Kidney epithelial cell (primary cell): ENCODE measurements around the gene RAD21L1. TPM values are rescaled to one million over a fixed set of nuclear protein-coding genes. Genes with fewer than 3 reads are reported as not detected.
"Not testable (repeated sequence)": the region's sequence is repeated elsewhere in the genome, so short reads cannot be mapped to it uniquely, and the experiment has no call there.

Experiments used
- DNase-seq: peaks from one replicate; pipeline ENCODE4 v3.0.0-alpha.2; 2010; ENCODE audit warnings: low read depth
- H3K27me3 ChIP-seq: 2 replicates; pipeline ENCODE4 v1.6.0; 2011; ENCODE audit warnings: low read length; ENCODE audit not compliant: control insufficient read depth, insufficient read depth
- H3K36me3 ChIP-seq: 2 replicates; pipeline ENCODE4 v1.5.1; 2011; ENCODE audit warnings: low read length; ENCODE audit not compliant: control insufficient read depth, insufficient read depth
- H3K4me3 ChIP-seq: 2 replicates; pipeline ENCODE4 v1.5.1; 2011; ENCODE audit warnings: low read depth, mild to moderate bottlenecking, control low read depth, low read length
- total RNA-seq: library from RNA; depleted of rRNA; stranded (reverse); fragments of >200 nt; gene quantifications from 2 replicates; pipeline ENCODE4 v1.2.3, GENCODE V29; 2015
- TF ChIP-seq, protein P1 (sequence below): IDR thresholded peaks from 2 replicates; pipeline ENCODE4 v1.5.1; 2011; ENCODE audit warnings: mild to moderate bottlenecking, moderate library complexity, low read length, control low read depth, inconsistent platforms; ENCODE audit not compliant: insufficient read depth, poor library complexity, severe bottlenecking

Gene RAD21L1
- total RNA-seq, 1 donor from 2014 or later = not detected

DNA sequence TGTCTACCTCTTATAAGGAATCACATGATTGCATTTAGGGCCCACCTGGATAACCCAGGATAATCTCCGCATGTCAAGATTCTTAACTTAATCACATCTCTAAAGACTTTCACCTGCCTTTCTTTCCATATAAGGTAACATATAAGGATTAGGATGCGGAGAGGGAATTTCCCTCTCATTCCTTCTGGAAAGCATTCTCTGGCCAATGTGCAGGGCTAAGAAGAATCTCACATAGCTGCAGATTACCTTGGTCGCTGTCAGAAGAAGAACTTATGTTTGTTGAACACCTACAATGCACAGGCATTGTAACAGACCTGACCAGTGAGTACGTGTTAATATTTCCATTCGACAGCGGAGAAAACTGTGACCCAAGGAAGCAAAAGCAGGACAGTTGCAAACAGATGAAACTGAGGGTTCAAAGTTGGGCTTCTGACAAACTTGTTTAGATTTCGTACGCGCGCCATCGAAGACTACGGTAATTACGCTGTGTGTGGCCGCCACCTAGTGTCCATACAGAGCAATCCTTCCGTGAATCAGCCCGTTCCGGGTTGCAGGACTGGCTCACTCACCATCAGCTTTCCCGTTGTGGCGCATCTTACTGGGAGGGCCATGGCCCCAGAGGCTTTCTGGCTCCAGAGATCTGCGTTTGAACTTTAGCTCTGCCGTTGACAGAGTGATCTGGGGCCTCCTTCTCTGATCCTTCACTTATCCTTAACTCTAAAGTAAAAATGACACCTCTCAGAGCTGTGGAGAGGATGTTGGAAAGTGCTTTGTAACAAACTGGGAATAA, 13.0 kb upstream of the RAD21L1 start:
- Histone ChIP-seq H3K36me3 (no peaks in the 10 kb centered on the region), H3K27me3 (peaks cover 13% of the 10 kb centered on the region), H3K4me3 (no peak overlapping the region)
- no peak for DNase-seq
- TF ChIP-seq, protein P1, sequence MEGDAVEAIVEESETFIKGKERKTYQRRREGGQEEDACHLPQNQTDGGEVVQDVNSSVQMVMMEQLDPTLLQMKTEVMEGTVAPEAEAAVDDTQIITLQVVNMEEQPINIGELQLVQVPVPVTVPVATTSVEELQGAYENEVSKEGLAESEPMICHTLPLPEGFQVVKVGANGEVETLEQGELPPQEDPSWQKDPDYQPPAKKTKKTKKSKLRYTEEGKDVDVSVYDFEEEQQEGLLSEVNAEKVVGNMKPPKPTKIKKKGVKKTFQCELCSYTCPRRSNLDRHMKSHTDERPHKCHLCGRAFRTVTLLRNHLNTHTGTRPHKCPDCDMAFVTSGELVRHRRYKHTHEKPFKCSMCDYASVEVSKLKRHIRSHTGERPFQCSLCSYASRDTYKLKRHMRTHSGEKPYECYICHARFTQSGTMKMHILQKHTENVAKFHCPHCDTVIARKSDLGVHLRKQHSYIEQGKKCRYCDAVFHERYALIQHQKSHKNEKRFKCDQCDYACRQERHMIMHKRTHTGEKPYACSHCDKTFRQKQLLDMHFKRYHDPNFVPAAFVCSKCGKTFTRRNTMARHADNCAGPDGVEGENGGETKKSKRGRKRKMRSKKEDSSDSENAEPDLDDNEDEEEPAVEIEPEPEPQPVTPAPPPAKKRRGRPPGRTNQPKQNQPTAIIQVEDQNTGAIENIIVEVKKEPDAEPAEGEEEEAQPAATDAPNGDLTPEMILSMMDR = peak; percentile 86

DNA sequence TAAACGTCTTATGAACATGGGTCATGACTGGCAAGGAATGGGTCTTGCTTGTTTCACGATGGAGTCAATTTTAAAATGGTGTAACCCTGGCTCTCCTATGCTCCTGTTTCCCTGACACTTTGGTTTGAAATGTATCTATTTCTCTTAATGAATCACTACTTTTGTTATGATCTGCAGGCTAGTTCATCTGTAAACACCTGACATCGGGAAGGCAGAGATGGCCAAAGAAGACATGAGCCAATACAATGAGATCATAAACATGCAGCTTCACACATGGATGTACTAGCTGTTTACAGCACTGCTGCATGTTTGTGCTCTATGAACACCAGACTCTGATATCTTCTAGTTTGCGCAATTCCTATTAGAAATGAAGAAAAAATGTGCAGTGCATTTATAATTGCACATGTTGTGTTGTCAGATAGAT, 11.0 kb upstream of the RAD21L1 start:
- no peak for DNase-seq
- Histone ChIP-seq H3K27me3 (peaks cover under 1% of the 10 kb centered on the region), H3K4me3 (no peak overlapping the region), H3K36me3 (no peaks in the 10 kb centered on the region)
- TF ChIP-seq, protein P1 = no peak

DNA sequence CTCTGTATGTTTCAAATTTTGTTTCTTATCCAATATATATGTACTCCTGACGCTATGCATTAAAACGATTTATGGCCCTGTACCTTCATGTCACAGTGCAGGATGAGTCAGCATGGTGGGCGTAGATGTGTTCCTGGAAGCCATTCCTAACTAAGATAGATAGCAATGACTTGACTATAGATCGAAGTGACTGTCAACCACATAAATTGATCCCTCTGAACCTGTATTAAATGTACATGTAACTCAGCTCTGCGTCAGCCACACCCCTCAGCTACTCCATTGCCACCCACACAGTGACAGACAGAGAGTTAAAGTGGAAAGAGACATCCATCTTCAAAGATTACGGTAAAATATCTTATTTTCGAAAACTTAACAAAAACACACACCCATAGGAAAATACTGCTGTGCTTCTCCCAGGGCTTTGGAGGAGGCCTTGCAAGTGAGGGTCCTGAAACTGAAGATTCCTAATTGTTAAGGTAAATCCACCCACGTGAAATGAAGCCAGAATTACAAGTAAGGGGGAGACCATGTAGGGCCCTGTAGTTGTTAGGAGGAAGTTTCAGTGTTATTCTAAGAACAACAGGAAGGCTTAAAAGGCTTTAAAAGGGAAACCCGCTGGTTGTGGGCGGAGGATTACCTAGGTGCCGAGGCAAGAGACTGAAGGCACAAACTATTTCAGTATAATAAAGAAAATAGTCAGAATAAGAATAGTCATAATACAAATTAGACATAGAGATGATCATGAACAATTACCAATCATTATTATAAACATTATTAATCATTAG, 10.3 kb upstream of the RAD21L1 start:
- TF ChIP-seq, protein P1 = no peak
- Histone ChIP-seq H3K4me3 (no peak overlapping the region), H3K36me3 (no peaks in the 10 kb centered on the region), H3K27me3 (no peaks in the 10 kb centered on the region)
- no peak for DNase-seq

DNA sequence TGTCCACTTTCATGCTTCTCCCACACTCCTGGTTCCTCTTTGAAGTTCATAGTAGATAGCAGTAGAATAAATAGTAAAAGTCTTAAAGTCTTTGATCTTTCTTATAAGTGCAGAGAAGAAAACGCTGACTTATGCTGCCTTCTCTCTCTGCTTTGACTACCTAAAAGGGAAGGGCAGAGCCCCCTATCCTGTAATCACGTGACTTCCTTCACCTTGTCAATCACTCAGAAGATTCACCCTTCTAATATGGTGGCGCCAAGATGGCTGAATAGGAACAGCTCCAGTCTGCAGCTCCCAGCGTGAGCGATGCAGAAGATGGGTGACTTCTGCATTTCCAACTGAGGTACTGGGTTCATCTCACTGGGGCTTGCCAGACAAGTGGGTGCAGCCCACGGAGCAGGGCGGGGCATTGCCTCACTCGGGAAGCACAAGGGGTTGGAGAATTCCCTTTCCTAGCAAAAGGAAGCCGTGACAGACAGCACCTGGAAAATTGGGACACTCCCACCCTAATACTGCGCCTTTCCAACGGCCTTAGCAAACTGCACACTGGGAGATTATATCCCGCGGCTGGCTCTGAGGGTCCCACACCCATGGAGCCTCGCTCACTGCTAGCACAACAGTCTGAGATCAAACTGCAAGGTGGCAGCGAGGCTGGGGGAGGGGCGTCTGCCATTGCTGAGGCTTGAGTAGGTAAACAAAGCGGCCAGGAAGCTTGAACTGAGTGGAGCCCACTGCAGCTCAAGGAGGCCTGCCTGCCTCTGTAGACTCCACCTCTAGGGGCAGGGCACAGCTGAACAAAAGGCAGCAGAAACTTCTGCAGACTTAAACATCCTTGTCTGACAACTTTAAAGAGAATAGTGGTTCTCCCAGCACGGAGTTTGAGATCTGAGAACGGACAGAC, 9.1 kb upstream of the RAD21L1 start:
- DNase-seq, H3K27me3 ChIP-seq, H3K36me3 ChIP-seq, H3K4me3 ChIP-seq: not testable (repeated sequence)

DNA sequence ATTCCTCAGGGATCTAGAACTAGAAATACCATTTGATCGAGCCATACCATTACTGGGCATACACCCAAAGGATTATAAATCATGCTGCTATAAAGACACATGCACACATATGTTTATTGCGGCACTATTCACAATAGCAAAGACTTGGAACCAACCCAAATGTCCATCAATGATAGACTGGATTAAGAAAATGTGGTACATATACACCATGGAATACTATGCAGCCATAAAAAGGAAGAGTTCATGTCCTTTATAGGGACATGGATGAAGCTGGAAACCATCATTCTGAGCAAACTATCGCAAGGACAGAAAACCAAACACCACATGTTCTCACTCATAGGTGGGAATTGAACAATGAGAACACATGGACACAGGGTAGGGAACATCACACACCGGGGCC, 3.1 kb upstream of the RAD21L1 start:
- H3K4me3 ChIP-seq, DNase-seq, H3K36me3 ChIP-seq, H3K27me3 ChIP-seq: not testable (repeated sequence)

DNA sequence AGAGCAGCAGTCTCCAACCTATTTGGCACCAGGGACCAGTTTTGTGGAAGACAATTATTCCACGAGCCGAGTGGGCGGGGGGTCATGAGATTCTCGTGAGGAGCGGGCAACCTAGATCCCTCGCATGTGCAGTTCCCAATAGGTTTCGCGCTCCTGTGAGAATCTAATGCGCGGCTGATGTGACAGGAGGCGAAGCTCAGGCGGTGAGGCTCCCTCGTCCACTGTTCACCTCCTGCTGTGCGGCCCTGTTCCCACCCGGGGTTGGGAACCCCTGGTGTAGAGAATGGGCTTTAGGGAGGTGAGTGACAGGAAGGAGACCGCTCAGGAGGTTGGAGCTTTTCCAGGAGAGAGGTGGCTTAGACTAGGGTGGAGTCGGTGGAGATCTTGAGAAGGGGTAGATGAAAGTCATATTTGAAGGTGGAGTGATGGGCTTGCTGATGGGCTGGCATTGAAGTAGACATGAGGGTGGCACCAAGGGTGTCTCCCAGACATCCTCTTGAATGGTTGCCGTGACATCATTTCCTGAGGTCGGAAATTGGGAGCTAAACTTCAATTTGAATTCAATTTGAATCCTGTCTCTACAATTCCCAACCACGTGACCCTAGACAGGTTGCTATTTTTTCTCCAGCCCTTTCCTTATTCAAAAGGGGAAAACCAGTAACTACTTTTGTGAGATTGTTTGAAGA, 1.5 kb upstream of the RAD21L1 start:
- H3K27me3 ChIP-seq = no peaks in the 10 kb centered on the region

More for the DNA sequence above, 1.5 kb upstream of the RAD21L1 start:
- no peaks in the 10 kb centered on the region for H3K36me3 ChIP-seq
- H3K4me3 ChIP-seq = no peak overlapping the region
- DNase-seq = no peak
- TF ChIP-seq, protein P1 = no peak
